ENCODE results near the gene COPB1.

COPB1 gene, protein sequence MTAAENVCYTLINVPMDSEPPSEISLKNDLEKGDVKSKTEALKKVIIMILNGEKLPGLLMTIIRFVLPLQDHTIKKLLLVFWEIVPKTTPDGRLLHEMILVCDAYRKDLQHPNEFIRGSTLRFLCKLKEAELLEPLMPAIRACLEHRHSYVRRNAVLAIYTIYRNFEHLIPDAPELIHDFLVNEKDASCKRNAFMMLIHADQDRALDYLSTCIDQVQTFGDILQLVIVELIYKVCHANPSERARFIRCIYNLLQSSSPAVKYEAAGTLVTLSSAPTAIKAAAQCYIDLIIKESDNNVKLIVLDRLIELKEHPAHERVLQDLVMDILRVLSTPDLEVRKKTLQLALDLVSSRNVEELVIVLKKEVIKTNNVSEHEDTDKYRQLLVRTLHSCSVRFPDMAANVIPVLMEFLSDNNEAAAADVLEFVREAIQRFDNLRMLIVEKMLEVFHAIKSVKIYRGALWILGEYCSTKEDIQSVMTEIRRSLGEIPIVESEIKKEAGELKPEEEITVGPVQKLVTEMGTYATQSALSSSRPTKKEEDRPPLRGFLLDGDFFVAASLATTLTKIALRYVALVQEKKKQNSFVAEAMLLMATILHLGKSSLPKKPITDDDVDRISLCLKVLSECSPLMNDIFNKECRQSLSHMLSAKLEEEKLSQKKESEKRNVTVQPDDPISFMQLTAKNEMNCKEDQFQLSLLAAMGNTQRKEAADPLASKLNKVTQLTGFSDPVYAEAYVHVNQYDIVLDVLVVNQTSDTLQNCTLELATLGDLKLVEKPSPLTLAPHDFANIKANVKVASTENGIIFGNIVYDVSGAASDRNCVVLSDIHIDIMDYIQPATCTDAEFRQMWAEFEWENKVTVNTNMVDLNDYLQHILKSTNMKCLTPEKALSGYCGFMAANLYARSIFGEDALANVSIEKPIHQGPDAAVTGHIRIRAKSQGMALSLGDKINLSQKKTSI

DNA sequence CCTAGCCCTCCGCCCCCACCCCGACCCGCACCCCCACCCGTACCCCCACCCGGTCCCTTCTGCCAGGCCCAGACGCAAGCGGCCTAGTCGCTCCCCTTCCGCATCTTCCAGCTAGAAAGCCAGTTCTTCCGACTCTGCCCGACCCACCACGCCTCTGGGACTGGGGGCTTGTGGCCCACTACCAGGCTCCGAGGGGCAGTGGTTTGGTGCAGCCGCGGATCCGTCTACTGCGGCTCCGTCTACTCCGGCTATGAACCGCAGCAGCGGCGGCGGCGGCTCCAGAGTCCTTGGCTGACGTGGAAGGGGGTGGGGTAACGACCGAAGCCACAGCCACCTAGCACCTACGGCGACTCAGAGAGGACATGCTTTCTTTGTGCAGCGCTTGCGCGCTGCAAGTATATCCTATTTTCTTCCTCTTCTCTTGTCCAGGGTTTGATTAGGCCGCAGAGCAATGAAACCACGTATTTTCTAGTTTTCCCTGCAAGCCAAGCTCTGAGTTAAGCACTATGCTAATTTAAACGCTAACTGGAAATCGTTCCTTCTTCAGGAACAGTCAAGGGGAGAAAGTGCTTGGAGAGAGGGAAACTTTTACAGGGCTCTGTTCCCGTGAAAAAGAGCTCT lies at the start of gene COPB1:
TSS of gene COPB1 (minus strand) at position 252 of the 621 bp plus-strand sequence. CDS start 883 bp downstream, outside the sequence.
- peak within 1 kb of the TSS; percentile 98 for H3K4me3 ChIP-seq (ENCODE audit: low read length)
- peak; percentile 82 for DNase-seq (ENCODE audit: low read depth)
- TF ChIP-seq, protein P1, sequence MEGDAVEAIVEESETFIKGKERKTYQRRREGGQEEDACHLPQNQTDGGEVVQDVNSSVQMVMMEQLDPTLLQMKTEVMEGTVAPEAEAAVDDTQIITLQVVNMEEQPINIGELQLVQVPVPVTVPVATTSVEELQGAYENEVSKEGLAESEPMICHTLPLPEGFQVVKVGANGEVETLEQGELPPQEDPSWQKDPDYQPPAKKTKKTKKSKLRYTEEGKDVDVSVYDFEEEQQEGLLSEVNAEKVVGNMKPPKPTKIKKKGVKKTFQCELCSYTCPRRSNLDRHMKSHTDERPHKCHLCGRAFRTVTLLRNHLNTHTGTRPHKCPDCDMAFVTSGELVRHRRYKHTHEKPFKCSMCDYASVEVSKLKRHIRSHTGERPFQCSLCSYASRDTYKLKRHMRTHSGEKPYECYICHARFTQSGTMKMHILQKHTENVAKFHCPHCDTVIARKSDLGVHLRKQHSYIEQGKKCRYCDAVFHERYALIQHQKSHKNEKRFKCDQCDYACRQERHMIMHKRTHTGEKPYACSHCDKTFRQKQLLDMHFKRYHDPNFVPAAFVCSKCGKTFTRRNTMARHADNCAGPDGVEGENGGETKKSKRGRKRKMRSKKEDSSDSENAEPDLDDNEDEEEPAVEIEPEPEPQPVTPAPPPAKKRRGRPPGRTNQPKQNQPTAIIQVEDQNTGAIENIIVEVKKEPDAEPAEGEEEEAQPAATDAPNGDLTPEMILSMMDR (conservative IDR thresholded peaks at IDR 0.05; ENCODE audit: low read depth, low read length): no peak

DNA sequence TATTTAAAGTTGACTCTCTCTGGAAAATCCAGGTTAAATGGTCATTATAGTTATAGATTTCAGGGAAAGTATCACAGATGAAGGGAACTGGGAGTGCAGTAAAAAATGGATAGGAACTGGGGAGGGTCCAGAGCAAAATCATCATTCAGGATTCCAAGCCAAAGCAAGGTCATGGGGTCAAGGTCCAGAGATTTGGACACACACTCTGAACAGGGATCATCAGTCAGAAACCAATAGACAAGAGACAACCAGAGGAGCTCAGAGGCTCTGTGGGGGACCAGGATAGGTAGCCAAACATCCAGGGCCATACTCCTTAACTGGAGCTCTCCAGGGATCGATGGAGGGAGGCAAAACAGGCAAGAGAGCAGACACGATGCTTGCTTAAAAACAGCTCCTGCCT lies 47.8 kb upstream of the COPB1 start:
- TF ChIP-seq, protein P1 (conservative IDR thresholded peaks at IDR 0.05; ENCODE audit: low read depth, low read length): no peak
- H3K4me3 ChIP-seq (ENCODE audit: low read length): no peak overlapping the region
- no peak for DNase-seq (ENCODE audit: low read depth)

DNA sequence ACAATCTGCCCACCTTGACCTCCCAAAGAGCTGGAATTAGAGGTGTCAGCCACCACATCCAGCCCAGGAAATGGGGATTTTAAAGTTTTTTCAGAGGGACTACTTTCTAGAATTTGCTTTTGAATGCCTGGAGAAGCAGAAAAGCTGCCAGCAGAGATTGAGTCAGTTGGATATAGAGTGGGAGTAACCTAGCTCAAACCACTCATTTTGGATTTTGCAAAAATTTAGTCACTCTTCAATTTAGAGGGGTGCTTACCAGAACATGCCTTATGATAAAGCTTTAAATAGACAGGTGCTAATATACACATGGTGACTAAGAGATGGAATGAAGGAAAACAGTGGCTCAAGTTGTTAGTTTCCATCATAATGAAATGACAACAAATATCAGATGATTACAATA lies 47.1 kb upstream of the COPB1 start:
- H3K4me3 ChIP-seq (ENCODE audit: low read length): no peak overlapping the region
- DNase-seq (ENCODE audit: low read depth): no peak
- TF ChIP-seq, protein P1 (conservative IDR thresholded peaks at IDR 0.05; ENCODE audit: low read depth, low read length): no peak

DNA sequence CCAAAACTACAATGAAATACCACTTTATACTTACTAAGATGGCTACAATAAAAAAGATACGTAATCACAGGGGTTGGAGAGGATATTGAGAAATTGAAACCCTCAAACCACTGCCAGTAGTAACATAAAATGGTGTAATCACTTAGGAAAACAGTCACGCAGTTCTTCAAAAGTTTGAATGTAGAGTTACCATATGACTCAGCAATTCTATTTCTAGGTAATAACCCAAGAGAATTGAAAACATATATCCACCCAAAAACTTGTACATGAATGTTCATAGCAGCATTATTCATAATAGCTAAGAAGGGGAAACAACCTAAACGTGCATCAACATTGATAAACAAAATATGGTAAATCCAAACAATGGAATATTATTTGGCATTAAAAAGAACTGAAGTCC lies 45.0 kb upstream of the COPB1 start:
- TF ChIP-seq, protein P1 (conservative IDR thresholded peaks at IDR 0.05; ENCODE audit: low read depth, low read length): no peak
- no peak overlapping the region for H3K4me3 ChIP-seq (ENCODE audit: low read length)
- no peak for DNase-seq (ENCODE audit: low read depth)

DNA sequence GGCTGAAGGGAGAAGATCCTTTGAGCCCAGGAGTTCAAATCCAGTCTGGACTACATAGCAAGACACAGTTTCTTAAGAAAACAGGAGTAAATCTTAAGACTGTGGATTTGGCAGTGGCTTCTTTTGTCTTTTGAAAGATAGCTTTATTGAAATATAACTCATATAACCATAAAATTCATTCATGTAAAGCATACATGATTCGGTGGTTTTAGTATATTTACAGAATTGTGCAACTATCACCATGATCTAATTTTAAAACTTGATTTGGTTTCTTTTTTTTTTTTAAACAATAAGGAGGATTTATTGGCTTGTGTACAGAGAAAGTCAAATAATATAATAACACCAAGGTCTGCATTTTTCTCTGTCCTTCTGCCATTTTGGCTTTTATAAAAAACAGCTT lies 43.6 kb upstream of the COPB1 start:
- no peak overlapping the region for H3K4me3 ChIP-seq (ENCODE audit: low read length)
- TF ChIP-seq, protein P1 (conservative IDR thresholded peaks at IDR 0.05; ENCODE audit: low read depth, low read length): no peak
- DNase-seq (ENCODE audit: low read depth): no peak

DNA sequence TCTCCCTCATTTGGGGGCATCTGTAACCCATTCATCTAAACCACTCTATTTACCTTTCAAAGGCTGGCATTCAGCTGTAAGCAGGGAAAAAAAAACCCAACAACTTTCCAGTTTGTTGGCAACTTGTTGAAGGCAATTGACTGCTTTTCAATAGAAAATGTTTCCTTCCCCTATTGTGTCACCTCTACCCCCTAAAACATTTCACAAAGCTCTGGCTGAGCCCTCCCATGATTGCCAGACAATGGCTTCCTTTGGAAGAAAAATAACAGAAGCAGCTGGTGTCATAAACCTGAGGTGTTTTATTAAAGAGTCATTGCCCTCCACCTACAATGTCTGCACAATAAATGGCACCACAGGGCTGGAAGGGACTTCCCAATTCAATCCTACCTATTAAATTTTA lies 42.7 kb upstream of the COPB1 start:
- no peak for DNase-seq (ENCODE audit: low read depth)

More for the DNA sequence above, 42.7 kb upstream of the COPB1 start:
- no peak overlapping the region for H3K4me3 ChIP-seq (ENCODE audit: low read length)
- TF ChIP-seq, protein P1 (conservative IDR thresholded peaks at IDR 0.05; ENCODE audit: low read depth, low read length): no peak
